Measurements from ENCODE around the gene SCN2A.

SCN2A gene

DNA sequence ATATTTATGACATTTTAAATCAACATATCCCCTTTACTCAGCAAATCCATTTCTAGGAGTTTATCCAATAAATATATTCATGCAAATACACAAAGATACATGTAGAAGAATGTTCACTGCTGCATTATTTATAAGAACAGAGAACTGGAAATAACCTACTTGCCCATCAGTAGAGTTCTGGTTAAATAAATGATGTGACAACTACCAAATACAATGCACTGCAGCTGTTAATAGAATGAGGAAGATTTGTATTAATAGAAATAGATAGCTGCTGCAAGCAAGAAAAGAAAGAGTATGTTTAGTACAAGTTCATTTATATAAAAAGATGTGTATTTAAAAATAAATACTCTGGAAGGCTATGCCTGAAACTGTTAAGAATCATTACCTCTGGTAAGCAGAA is 181.0 kb downstream of the SCN2A start:
- no peak for DNase-seq (ENCODE audit: low spot score)

DNA sequence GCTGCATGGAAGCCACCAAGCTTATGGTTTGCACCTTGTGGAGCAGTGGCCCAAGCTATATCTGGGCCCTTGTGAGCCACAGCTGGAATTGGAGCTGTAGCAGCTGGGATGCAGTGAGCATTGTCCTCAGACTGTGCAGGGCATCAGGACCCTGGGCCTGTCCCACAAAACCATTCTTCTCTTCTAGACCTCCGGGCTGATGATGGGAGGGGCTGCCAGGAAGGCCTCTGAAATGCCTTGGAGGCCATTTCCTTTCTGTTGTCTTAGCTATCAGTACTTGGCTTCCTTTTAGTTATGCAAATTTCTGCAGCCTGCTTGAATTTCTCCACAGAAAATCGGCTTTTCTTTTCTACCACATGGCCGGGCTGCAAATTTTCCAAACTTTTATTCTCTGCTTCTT is 183.9 kb downstream of the SCN2A start:
- DNase-seq (ENCODE audit: low spot score), result no peak

DNA sequence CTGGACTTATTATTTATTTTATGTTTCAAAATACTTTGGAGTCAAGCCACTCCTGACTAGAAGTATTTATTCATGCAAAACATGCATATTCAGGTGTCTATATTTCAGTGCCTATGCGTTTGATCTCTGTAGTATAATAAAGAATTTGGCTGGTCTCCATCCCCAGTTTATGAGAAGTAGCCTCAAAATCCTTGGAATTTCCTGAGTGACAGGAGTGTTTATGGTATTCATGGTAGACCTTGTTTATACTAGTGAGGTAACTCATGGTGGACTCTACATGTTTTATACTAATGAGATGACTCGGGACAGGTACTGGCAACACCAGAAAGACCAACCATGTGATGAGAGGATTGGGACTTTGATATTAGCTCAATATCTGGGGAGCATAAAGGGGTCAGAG is 186.3 kb downstream of the SCN2A start:
- no peak for DNase-seq (ENCODE audit: low spot score)

DNA sequence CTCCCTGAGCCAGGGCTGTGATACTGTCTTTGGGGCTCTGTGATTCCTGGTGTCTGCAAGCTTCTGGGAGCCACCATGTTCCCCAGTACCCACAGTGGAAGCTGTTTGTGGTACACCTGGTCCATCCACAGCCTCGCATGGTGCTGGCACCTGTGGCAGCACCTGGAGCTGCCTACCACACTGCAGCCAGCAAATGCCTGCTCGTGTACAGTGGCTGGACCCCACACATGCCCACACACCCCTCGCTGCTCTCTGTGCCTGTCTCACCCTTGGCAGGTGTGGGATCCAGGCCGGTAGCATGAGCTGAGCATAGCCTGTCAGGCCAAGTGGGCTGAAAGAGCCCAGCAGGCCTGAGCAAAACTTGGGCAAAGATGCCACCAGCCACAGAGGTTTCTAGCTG is 188.5 kb downstream of the SCN2A start:
- no peak for DNase-seq (ENCODE audit: low spot score)

DNA sequence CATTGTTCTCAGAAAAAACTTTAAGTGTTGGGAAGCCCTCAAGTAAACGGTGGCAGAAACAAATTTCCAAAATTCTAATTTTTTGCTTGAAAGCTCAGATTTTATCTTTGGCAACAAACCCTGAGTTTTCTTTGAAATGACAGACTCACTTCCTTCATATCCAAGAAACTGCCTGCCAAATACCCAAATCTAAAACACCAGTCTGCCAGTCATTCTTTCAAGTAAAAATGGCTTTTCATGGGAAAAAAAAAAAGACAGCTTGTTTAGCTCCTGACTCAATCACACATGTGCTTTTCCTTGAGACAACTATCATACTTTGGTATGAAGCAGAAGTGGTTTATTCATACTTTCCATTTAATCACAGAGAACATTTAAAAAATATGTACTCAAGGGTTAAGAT is 189.7 kb downstream of the SCN2A start:
- no peak for DNase-seq (ENCODE audit: low spot score)

- DNase-seq (ENCODE audit: low spot score), result no peak
These were observed 191.8 kb downstream of the SCN2A start for GRCh38 chr2:165431014-165431413.

- DNase-seq (ENCODE audit: low spot score), result no peak
These were observed 193.2 kb downstream of the SCN2A start for GRCh38 chr2:165432234-165432966.

GRCh38 chr2:165434865-165435496 is 195.8 kb downstream of the SCN2A start:
- no peak for DNase-seq (ENCODE audit: low spot score)

GRCh38 chr2:165435611-165436010 is 196.4 kb downstream of the SCN2A start:
- DNase-seq (ENCODE audit: low spot score), result no peak

DNA sequence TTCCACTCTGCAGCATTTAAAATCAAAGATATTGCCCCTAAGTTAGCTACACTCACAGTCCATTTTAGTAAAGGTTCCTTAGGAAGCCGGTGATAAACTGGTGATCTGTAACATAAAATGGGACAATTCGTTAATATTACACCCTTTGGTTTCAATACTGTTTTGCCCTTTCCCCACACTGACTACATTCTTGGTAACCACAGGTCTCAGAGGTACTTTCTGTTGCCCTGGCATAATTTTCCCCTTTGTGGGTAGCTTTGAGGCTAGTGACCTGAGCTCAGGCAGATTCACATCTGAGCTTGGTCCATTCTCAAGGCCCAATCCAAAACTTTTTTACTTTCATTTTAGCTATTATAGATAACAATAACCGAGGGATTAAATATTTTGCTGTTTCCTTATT is 197.3 kb downstream of the SCN2A start:
- DNase-seq (ENCODE audit: low spot score), result no peak

GRCh38 chr2:165440367-165440766 is 201.2 kb downstream of the SCN2A start:
- DNase-seq (ENCODE audit: low spot score), result no peak
